A673 (cell line): ENCODE results near the gene HDAC7.

Experiments used
- CTCF ChIP-seq: fragments of 300-800, 200-600 bp; sonication (generic); conservative IDR thresholded peaks from 2 replicates; pipeline ENCODE4 v1.5.1; 2017; ENCODE audit warnings: low read depth, mild to moderate bottlenecking, antibody characterized with exemption, low read length, moderate library complexity, mixed read lengths
- EZH2 ChIP-seq: fragments of 200-600 bp; sonication (generic); IDR thresholded peaks from 2 replicates; pipeline ENCODE4 v1.6.1; 2017; ENCODE audit warnings: borderline replicate concordance, low read depth, mild to moderate bottlenecking, mixed read lengths, antibody characterized with exemption, low read length; ENCODE audit not compliant: poor library complexity, severe bottlenecking

GRCh38 chr12:47860873-47861272, 41.2 kb upstream of the HDAC7 start:
- TF ChIP-seq CTCF (no peak), EZH2 (no peak)
